NCI-H526 treated with DMSO at 0.1 percent for 48 hours (cell line): ENCODE measurements around the gene KRT10.
A peak's percentile ranks its signal among the peaks of the same experiment; 100 is the strongest.
"Not testable (repeated sequence)": the region's sequence is repeated elsewhere in the genome, so short reads cannot be mapped to it uniquely, and the experiment has no call there.

Source experiments
- DNase-seq: peaks from one replicate; lab custom pipeline; 2025; lab: John Stamatoyannopoulos, UW

Gene KRT10

DNA sequence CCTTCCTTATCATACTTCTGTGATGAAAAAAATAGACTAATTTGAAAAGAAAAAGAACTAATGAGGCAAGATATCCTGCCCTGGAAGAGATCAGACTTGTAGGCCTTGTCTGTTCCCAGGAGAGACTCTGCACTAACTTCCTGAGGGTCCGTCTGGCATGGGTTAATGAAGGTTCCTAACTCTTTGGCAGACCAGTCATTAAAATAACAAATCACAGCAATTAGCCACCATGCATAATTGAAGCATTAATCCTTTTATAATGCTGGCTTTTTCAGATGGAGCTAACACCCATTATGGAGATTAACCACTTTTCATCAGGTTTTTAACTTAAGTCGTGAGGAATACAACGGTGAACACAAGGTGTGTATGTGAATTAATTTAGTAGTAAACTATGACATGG lies 10.4 kb upstream of the KRT10 start:
- DNase-seq, result no peak

DNA sequence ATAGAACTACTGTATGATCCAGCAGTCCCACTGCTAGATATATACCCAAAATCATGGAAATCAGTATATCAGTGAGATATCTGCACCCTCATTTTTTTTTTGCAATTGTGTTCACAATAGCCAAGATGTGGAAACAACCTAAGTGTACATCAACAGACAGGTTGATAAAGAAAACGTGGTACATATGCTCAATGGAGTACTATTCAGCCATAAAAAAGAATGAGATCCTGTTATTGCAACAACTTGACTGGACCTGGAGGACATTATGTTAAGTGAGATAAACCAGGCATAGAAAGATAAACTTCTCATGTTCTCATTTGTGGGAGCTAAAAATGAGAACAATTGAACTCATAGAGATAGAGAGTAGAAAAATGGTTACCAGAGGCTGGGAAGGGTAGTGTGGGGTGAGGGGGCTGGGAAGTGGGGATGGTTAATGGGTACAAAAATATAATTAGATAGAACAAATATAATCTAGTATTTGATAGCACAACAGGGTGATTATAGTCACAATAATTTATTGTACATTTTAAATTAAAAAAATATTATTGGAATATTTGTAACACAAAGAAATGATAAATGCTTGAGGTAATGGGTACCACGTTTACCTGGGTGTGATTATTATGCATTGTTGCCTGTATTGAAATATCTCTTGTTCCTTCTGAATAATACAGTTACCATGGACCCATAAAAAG lies 7.8 kb upstream of the KRT10 start:
- DNase-seq, result no peak

DNA sequence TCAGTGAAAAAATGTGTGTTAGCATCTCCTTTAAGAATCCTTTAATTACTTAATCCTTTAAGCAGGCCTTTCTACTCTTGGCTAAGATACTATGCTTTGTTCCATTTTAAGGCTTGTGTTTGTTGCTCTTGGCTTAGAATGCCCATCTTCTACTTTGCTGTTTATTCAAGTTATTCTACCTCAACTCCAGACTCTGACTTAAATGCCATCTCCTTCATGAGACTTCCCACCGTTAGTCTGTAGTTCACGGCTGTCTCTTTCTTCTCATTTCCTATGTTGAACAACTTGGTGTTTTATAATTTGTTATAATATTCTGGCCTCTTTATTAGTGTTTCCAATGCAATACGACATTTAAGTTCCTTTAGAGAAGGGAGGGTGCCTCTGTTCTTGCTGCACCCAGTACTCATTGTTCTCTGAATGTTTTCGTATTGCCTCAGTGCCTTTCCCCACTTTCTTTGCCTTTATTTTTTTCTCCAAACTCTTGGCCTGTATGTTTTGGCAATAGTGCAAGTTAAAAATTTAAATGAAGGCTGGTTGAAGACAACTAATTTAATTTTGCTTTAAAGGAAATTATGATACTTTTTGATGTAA lies 6.1 kb upstream of the KRT10 start:
- no peak for DNase-seq

DNA sequence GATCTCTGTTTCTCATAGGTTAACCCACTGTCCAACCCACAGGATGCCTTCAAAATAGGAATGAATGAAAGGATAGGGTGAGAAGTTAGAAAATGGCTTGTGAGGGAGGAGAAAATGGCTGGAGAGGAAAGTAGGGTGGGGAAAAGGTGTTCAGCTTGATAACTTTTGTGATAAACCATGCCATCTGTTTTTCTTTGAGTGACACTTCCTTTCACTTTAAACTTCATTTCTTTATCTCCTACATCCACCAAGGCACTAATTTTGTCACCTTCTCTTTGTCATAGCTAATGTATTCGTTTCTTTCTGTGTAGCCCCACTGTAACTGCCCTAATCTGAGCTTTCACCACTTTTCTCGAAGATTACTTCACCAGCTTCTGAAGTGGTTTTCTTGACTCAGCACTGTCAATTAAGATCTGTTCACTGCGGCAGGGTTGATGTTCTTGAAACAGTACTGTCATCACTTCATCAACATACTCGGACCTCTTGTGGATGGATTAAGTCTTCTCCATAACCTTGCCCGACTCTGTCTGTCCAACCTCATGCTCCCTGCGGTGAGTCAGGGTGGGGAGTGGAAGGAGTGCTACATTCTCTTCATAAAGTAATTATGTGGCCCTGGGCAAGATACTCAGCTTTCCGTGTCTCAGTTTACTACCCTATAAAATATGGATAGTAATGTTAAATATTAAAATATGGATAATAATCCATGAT lies 5.5 kb upstream of the KRT10 start:
- DNase-seq, result no peak

DNA sequence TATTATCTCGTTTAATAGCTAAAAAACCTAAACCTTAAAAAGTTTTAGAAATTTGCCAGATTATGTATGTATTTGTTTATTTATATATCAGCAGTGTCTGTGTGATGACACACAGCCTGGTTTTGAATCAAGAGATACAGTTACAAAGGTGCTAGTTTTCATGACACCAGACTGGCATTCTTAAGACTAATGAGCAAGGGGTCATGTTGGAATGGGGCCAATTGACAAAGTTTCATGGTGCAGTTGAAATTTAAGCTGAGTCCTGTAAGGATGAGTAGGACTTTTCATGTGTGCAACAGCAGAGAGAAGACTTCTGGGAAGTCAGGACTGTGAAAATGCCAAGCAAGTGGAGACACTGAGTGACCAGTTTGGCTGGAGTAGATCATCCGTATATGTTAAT lies 3.2 kb upstream of the KRT10 start:
- DNase-seq, result no peak

DNA sequence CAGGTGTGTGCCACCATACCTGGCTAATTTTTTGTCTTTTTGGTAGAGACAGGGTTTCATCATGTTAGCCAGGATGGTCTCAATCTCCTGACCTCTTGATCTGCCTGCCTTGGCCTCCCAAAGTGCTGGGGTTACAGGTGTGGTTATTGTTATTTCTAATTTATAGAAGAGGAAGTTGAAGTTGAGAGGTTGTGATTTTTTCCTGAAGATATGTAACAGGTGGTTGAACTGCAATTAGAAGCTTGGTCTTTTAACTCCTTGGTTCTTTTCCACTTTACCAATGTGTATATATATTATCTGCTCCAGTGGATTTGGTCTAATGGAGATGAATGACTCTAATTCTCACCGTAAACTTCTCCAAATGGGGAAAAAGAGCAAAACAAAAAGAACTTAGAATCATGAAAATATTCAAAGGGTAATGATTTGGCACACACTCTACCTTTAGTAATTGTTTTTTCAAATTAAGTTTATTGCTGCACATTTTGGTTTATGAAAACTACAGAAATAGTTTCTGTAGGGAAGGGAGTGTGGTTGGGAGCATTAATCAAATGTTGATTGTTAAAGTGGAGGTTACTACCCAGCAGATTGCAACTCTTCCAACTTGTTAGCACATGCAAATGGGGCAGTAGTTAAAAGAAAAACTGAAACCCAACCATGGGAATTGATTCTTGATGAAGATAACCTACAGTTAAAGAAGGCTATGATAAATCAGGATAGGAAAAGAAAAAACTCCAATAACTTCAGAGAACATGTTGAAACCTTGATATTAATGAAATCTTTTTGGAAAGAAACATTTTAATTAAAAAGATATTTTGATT lies 1.8 kb upstream of the KRT10 start:
- peak; percentile 14 for DNase-seq

DNA sequence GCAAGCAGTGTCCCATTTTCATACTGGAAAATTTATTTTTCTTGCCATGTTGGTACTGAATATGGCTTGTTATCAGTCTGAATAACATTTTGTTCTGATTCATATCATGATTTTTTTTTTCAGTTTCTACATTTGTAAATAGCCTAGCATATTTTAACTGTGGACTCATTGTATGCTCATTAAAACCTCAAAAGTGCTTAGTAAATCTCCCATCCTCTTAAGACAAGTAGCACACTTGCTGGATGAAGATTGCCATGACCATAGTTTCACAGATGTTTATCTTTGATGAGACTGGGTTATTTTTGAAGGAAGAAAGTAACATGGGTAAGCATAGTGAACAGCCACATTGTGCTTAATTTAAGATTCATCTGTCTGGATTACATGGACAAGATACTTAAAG lies 878 bp downstream of the KRT10 start:
- DNase-seq, result no peak

DNA sequence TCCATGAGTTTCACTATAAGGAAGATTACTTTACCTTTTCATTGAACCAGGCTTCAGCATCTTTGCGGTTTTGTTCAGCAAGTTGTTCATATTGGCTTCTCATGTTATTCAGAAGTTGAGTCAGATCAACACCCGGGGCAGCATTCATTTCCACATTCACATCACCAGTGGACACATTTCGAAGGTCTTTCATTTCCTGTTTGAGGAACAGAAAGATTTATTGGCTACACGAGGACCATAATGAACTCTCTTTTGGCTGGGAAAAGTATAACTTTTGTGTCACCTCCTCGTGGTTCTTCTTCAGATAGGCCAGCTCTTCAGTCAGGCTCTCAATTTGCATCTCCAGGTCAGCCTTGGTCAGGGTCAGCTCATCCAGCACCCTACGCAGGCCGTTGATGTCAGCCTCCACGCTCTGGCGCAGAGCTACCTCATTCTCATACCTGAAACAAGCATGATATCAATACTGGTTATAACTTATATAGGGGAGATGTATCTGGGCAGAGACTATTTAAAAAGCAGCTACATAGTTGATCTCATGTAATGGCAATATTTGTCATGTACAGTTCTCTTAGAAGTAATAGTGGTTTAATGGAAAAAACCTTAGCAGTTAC lies 2.1 kb downstream of the KRT10 start:
- DNase-seq, result no peak

DNA sequence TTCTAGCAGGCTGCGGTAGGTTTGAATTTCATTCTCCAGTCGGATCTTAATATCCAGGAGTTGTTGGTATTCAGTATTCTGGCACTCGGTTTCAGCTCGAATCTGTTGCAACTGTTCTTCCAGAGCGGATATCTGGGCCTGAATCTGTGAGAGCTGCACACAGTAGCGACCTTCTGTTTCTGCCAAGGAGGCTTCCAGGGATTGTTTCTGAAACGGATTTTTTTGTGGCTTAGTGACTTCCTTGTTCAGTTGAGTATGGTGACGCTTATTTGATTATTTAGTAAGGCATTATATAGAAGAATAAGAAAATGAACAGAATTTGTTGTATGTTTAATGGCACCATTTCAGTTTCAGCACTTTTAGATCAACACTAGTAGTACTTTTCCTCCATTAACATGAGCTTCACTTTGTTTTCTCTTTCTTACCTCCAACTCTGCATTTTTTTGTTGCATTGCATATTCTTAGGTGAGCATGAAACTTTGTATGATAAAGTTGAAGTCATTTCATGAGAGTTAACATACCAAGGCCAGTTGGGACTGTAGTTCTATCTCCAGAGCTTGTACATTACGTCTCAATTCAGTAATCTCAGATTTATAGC lies 2.8 kb downstream of the KRT10 start:
- DNase-seq, result no peak

DNA sequence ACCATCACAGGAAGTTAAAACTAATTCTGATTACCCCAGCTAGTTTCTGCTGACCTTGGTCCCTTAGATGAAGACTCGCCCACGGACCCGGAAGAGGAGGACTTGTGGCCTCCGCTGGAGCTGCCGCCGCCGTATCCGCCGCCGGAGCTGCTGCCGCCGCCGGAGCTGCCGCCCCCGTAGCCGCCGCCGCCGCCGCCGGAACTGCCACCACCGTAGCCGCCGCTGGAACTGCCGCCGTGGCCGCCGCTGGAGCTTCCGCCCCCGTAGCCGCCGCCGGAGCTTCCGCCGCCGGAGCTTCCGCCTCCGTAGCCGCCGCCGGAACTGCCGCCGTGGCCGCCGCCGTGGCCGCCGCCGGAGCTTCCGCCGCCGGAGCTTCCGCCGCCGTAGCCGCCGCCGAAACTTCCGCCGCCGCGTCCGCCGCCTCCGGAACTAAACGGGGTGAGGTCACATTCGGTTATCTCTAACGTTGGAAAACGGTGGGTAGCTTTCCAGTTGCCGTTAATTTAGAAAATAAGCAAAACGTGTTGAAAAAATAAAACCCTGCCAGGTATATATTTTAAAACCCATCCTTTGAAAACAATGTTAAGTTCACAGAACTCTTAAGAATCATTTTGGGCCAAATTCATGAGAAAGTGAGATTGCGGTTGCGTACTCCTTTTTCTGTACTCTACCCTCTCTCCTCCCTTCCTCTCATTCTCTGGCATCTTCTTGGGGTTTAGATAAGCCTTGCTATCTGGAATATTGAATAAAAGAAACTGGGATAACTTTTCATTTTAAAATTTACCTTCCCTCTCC lies 3.5 kb downstream of the KRT10 start:
- peak; percentile 64 for DNase-seq

DNA sequence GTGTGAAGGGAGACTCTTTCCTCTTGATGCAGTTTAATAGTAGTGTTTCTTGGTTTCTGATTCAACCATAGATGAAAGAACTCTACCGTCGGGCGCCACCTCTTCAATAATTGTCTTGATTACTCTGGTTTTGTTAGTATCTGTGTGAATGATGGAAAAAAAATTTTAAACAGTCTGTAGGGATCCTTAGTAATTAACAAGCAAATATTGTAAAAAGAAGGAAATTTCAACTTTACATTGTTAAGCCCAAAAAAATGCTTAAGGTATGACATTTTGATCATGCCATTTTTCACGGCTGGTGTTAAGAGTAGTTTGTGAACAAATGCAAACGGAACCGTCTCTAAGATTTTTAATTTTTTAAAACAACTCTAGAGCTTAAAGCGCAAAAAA lies 4.1 kb downstream of the KRT10 start:
- DNase-seq, result no peak

DNA sequence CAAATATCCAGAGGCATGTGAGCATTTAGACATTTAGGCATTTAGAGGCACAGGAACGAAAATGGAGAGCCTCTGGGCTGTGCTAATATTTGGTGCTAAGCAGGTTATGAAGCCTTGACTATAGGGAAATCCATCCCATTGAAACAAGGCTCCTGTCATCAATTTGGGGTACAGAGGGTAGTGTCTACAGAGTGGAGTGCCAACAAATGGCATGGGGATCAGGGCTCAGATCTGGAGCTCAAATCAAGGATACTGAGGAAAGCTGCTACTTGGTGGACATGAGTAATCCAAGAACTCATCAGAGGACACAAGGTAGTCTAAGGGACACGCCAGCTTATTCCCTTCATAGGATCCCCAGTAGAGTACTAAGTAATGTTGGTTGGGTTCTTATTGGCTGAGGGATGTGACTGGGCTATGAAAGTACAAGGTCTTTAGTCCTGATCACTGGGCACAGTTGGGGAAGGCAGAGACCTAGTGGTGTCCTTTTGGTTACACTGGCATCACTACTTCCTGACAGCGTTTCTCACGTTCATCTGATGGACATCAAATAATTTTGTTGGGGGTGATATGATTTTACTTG lies 5.2 kb downstream of the KRT10 start:
- no peak for DNase-seq

DNA sequence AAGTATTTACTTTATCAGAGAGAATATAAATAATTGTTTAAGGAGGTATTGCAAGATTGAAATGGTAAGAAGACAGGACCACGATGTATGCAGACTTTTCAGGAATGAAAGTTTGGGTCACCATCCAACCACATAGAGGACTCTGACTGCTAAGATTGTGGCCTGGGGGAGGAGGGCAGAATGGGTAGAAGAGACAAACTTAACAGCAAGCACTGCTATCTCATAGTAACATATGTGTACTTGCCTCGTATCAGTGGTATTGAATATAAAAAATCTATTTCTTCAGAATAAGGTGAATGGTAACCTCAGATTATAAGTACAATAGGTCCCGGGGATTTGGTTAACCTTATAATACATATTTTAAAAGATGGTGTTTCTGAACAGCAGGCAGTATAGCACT lies 5.8 kb downstream of the KRT10 start:
- no peak for DNase-seq

DNA sequence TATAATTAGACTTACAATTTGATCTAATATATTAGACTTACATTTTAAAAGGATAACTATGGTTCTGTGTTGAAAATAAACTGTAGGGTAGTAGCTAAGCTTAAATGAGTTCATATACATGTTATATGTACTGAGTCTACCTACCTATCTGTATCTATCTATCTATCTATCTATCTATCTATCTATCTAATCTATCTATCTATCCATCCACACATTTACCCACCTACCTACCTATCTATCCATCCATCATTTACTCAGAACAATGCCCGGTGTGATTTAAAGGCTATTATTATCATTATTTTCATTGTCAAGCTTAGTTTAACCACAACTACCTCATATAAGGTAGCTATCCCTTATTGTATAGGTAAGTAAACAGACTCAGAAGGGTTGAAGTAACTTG lies 7.0 kb downstream of the KRT10 start:
- no peak for DNase-seq

DNA sequence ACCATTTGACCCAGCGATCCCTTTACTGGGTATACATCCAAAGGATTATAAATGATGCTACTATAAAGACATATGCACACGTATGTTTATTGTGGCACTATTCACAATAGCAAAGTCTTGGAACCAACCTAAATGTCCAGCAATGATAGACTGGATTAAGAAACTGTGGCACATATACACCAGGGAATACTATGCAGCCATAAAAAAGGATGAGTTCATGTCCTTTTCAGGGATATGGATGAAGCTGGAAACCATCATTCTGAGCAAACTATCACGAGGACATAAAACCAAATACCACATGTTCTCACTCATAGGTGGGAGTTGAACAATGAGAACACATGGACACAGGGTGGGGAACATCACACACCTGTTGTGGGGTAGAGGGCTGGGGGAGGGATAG lies 7.8 kb downstream of the KRT10 start:
- DNase-seq, result not testable (repeated sequence)

DNA sequence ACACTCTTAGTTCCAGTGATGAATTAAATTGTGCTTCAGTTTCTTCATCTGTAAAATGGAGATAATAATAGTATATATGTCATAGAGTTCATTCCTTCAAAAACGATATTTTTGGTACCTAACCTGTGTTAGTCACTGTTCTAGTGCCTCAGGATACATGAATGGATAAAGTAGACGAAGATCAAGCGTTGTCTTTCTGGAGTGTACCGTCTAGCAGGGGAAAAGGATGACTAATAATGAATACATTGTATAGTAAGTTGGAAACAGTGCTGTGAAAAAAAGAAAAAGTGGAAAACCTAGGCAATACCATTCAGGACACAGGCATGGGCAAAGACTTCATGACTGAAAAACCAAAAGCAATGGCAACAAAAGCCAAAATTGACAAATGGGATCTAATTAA lies 8.6 kb downstream of the KRT10 start:
- DNase-seq, result no peak

DNA sequence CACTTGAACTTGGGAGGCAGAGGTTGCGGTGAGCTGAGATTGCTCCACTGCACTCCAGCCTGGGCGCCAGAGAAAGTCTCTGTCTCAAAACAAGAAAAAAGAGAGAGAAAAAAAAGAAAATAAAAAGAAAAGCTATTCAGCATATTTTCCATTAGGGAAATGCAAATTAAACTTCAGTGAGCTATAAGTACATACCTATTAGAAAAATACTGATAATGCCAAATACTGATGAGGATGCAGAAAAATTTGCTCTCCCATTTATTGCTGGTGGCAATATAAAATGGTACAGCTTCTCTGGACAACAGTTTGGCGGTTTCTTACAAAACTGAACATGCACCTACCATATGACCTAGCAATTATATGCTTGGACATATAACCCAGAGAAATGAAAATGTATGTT lies 9.8 kb downstream of the KRT10 start:
- DNase-seq, result no peak

DNA sequence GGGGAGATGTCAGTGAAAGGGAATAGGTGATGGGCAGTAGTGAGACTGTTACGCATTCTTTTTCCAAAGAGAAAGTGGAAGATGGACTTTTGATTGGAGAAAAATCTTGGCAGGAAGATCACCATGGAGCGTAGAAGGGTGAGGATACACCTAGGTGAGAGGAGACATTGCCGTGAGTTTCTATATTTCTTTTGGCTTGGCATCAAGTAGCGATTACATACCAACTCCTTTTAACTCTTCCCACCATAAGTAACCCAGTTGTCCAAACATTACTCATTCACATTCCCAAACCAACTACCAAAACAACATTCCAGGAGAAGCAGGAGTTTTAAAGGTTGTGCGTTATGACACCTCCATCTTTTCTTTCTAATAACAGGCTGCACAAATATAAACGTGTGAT lies 11.9 kb downstream of the KRT10 start:
- DNase-seq, result no peak

DNA sequence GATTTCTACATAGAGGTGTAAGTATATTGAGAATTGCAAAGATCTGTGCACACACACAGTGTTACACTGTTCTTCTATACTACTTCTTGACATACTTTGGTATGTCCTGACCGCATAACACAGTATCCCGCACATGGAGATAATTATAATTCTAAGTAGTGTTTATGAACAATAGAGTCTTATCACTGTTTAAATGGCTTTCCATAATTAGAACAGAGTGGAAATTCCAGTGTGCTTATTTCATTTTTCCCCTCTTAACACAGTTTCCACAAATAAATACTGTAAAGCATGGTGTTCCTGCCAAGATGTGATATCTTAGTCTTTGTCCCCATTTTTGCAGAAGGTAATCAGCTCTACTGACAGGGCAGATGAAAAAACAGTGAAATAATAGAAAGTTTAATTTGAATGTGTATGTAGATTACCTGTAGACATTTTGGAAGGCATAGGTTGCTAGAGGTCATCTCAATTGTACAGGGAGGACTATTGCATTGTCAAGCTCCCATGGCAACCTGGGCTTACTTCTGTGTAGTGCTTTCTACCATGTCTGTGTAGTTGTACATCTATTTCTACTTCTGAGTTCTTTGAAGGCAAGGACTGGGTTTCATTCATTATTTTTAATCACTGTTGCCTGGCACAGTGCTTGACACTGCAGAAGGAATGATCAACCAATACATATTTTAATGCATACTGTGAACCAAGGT lies 12.5 kb downstream of the KRT10 start:
- DNase-seq, result no peak

DNA sequence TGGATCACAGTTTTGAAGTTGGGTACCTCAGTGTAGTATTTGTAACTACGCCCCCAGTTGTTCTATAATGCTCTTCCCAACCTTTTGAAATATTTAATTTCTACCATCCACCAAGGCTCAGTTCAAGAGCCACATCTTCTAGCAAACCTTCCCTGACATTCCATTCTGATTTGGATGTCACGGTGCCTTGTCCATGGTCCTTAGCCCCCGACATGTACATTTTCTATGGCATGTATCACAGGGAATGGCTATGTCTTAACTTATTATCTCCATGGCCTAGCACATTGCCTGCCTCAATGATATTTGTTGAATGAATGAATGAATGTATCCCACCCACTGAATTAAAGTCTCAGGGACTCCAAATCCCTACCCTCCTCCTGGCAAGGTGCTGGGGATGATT lies 16.3 kb downstream of the KRT10 start:
- no peak for DNase-seq
